ENCODE data around the gene OGDH.
"Not testable (repeated sequence)": the region's sequence is repeated elsewhere in the genome, so short reads cannot be mapped to it uniquely, and the experiment has no call there.

- not testable (repeated sequence) for TF ChIP-seq ZNF274 (IDR thresholded peaks at IDR 0.05; ENCODE audit: low read depth, low read length); YY1 (IDR thresholded peaks at IDR 0.05; ENCODE audit: insufficient read depth, insufficient read length)
These were observed 43.8 kb upstream of the OGDH start for GRCh38 chr7:44562622-44562962.

All from NT2/D1 (cell line).